SHP77 (cell line): Measurements from ENCODE around the gene AFG3L2.

ENCODE experiments used
- DNase-seq, 2 experiments: peaks; one replicate each; lab custom pipeline; 2025; lab: John Stamatoyannopoulos, UW

AFG3L2 gene

GRCh38 chr18:12325726-12326245 lies 51.2 kb downstream of the AFG3L2 start:
- DNase-seq: no peak

GRCh38 chr18:12324991-12325725 lies 51.9 kb downstream of the AFG3L2 start:
- DNase-seq: no peak

- DNase-seq: no peak
Observed at GRCh38 chr18:12321333-12321732, 55.7 kb downstream of the AFG3L2 start.

GRCh38 chr18:12318857-12319256 lies 58.2 kb downstream of the AFG3L2 start:
- DNase-seq: no peak

- DNase-seq: peak in 1 of 2 experiments; percentile 4
Observed at GRCh38 chr18:12318334-12318697, 58.7 kb downstream of the AFG3L2 start.

GRCh38 chr18:12317664-12318333 lies 59.2 kb downstream of the AFG3L2 start:
- no peak for DNase-seq

- DNase-seq: no peak
Observed at GRCh38 chr18:12315911-12316310, 61.1 kb downstream of the AFG3L2 start.

GRCh38 chr18:12315490-12315889 lies 61.5 kb downstream of the AFG3L2 start:
- DNase-seq: no peak

- no peak for DNase-seq
Observed at GRCh38 chr18:12314591-12315305, 62.3 kb downstream of the AFG3L2 start.

GRCh38 chr18:12313530-12314245 lies 63.3 kb downstream of the AFG3L2 start:
- DNase-seq: no peak

- no peak for DNase-seq
Observed at GRCh38 chr18:12312976-12313375, 64.1 kb downstream of the AFG3L2 start.

GRCh38 chr18:12310762-12311161 lies 66.3 kb downstream of the AFG3L2 start:
- DNase-seq: no peak

GRCh38 chr18:12309683-12310198 lies 67.3 kb downstream of the AFG3L2 start:
- DNase-seq: no peak

- DNase-seq: no peak
Observed at GRCh38 chr18:12308386-12309100, 68.5 kb downstream of the AFG3L2 start.

- DNase-seq: no peak
Observed at GRCh38 chr18:12307701-12308385, 69.2 kb downstream of the AFG3L2 start, which contains the start of gene TUBB6. TUBB6 (plus strand) TSS chr18:12308241; CDS start chr18:12308293, 52 bp downstream.

GRCh38 chr18:12306752-12307700 lies 70.0 kb downstream of the AFG3L2 start:
- DNase-seq: no peak

GRCh38 chr18:12305930-12306629 lies 70.9 kb downstream of the AFG3L2 start:
- DNase-seq: no peak

GRCh38 chr18:12305211-12305610 lies 71.8 kb downstream of the AFG3L2 start:
- DNase-seq: no peak
